H1 (cell line): ENCODE data around the gene SLC9A7. TPM values are rescaled to one million over a fixed set of nuclear protein-coding genes. Genes with fewer than 3 reads are reported as not detected.

Experiments
- CTCF ChIA-PET: fragments of 300-600 bp; sonication (Branson Sonifier 250); formaldehyde crosslinking; loops from one replicate; lab custom pipeline; 2021; ENCODE audit not compliant: partially characterized antibody; lab: Charles Lee
- POLR2A ChIA-PET: fragments of 300-600 bp; sonication (Branson Sonifier 250); formaldehyde crosslinking; loops from one replicate; lab custom pipeline; 2021; ENCODE audit warnings: inconsistent platforms; ENCODE audit not compliant: partially characterized antibody; lab: Charles Lee
- DNase-seq, 2 experiments: peaks; one replicate each; pipeline versions ENCODE4 v3.0.0 to v3.0.0-alpha.2; 2010 to 2022; ENCODE audit warnings: low spot score in 2 of 2, low read depth in 1 of 2, mixed read lengths in 1 of 2
- FAIRE-seq: peaks from 2 replicates; lab custom pipeline; 2011; peaks lifted over from hg19 to GRCh38; lab: Jason Lieb, UNC
- H2AFZ ChIP-seq: 2 replicates; pipeline ENCODE4 v1.8.1; 2012; ENCODE audit warnings: low read length, inconsistent platforms
- H2AK5ac ChIP-seq: 2 replicates; pipeline ENCODE4 v1.6.1; 2013; ENCODE audit warnings: low read depth, low read length
- H2BK120ac ChIP-seq: replicated peaks from 2 replicates; pipeline ENCODE3; 2013; ENCODE audit warnings: low read depth, low read length, inconsistent platforms
- H2BK12ac ChIP-seq: 2 replicates; pipeline ENCODE4 v1.6.1; 2013; ENCODE audit warnings: low read depth, low read length
- H2BK15ac ChIP-seq: 2 replicates; pipeline ENCODE4 v1.6.1; 2013; ENCODE audit warnings: low read length
- H2BK20ac ChIP-seq: 2 replicates; pipeline ENCODE4 v1.6.1; 2013; ENCODE audit warnings: low read length
- H2BK5ac ChIP-seq: 2 replicates; pipeline ENCODE4 v1.6.1; 2013; ENCODE audit warnings: low read depth, low read length
- H3K14ac ChIP-seq: 2 replicates; pipeline ENCODE4 v1.6.1; 2013; ENCODE audit warnings: inconsistent platforms; ENCODE audit not compliant: insufficient read length
- H3K18ac ChIP-seq: 2 replicates; pipeline ENCODE4 v1.6.1; 2013; ENCODE audit warnings: low read length; ENCODE audit errors: extremely low read depth
- H3K23ac ChIP-seq: 2 replicates; pipeline ENCODE4 v1.6.1; 2013; ENCODE audit warnings: inconsistent platforms; ENCODE audit not compliant: insufficient read length
- H3K23me2 ChIP-seq: 2 replicates; pipeline ENCODE4 v1.6.1; 2013; ENCODE audit warnings: low read depth, low read length
- H3K27ac ChIP-seq: 2 replicates; pipeline ENCODE4 v1.6.1; 2011; ENCODE audit warnings: low read depth, low read length, inconsistent platforms
- H3K27me3 ChIP-seq, 4 experiments: replicated peaks in 1 of 4; 1 replicate in 1 of 4; 2 replicates in 3 of 4; pipeline versions ENCODE4 v1.6.1 to v1.8.1; 2011 to 2013; ENCODE audit warnings: low read length in 3 of 4, mild to moderate bottlenecking in 3 of 4, inconsistent platforms in 2 of 4, mixed read lengths in 2 of 4, moderate library complexity in 1 of 4; ENCODE audit not compliant: control insufficient read depth in 3 of 4, insufficient read depth in 3 of 4; ENCODE audit errors: extremely low read depth in 1 of 4
- H3K36me3 ChIP-seq, 4 experiments: 2 replicates each; pipeline versions ENCODE4 v1.6.1 to v1.8.1; 2011 to 2013; ENCODE audit warnings: mild to moderate bottlenecking in 4 of 4, low read length in 3 of 4, moderate library complexity in 2 of 4, control low read depth in 1 of 4, inconsistent platforms in 1 of 4; ENCODE audit not compliant: insufficient read depth in 4 of 4, control insufficient read depth in 2 of 4
- H3K4ac ChIP-seq: replicated peaks from 2 replicates; pipeline ENCODE3; 2013; ENCODE audit warnings: low read length, low read depth, mixed read lengths, inconsistent platforms; ENCODE audit not compliant: insufficient read length
- H3K4me1 ChIP-seq, 4 experiments: replicated peaks in 1 of 4; 1 replicate in 1 of 4; 2 replicates in 3 of 4; pipeline versions ENCODE4 v1.6.1 to v1.8.1; 2011 to 2013; ENCODE audit warnings: low read length in 3 of 4, inconsistent platforms in 2 of 4, mixed read lengths in 1 of 4; ENCODE audit not compliant: insufficient read depth in 4 of 4, control insufficient read depth in 3 of 4
- H3K4me2 ChIP-seq, 2 experiments: 2 replicates each; pipeline versions ENCODE4 v1.6.1 to v1.8.1; 2011 to 2013; ENCODE audit warnings: low read depth in 2 of 2, low read length in 2 of 2, control low read depth in 1 of 2, inconsistent platforms in 1 of 2, mild to moderate bottlenecking in 1 of 2; ENCODE audit not compliant: insufficient read depth in 1 of 2
- H3K4me3 ChIP-seq, 4 experiments: fragments of 200-600, 300-600 bp in 1 of 4; sonication (generic), shearing (Covaris generic), sonication (Bioruptor Twin) in 1 of 4; 2 replicates each; pipeline versions ENCODE4 v1.5.1 to v1.8.1; 2011 to 2016; ENCODE audit warnings: low read length in 4 of 4, low read depth in 3 of 4, control low read depth in 2 of 4, inconsistent platforms in 2 of 4, mild to moderate bottlenecking in 2 of 4, mixed read lengths in 1 of 4, moderate library complexity in 1 of 4; ENCODE audit not compliant: insufficient read depth in 2 of 4; ENCODE audit errors: extremely low read depth in 1 of 4
- H3K56ac ChIP-seq: replicated peaks from 2 replicates; pipeline ENCODE3; 2013; ENCODE audit warnings: low read depth, mild to moderate bottlenecking, mixed read lengths, low read length, inconsistent platforms; ENCODE audit not compliant: insufficient read length
- H3K79me1 ChIP-seq: 2 replicates; pipeline ENCODE4 v1.6.1; 2013; ENCODE audit warnings: low read depth, low read length, control low read depth
- H3K79me2 ChIP-seq, 2 experiments: 2 replicates each; pipeline versions ENCODE4 v1.6.1 to v1.8.1; 2012 to 2013; ENCODE audit warnings: low read length in 2 of 2, mild to moderate bottlenecking in 2 of 2, inconsistent platforms in 1 of 2; ENCODE audit not compliant: insufficient read depth in 2 of 2, control insufficient read depth in 1 of 2
- H3K9ac ChIP-seq, 4 experiments: replicated peaks in 1 of 4; 1 replicate in 1 of 4; 2 replicates in 3 of 4; pipeline versions ENCODE4 v1.6.1 to v1.8.1; 2011 to 2013; ENCODE audit warnings: low read depth in 3 of 4, low read length in 3 of 4, control low read depth in 2 of 4, mild to moderate bottlenecking in 2 of 4, moderate library complexity in 2 of 4, inconsistent platforms in 1 of 4; ENCODE audit errors: extremely low read depth in 1 of 4
- H3K9me3 ChIP-seq, 2 experiments: 2 replicates each; pipeline versions ENCODE4 v1.6.1 to v1.8.1; 2012 to 2013; ENCODE audit warnings: mild to moderate bottlenecking in 2 of 2, moderate library complexity in 2 of 2, control low read depth in 1 of 2, inconsistent platforms in 1 of 2, low read depth in 1 of 2, low read length in 1 of 2, mixed read lengths in 1 of 2; ENCODE audit not compliant: insufficient read depth in 2 of 2
- H4K20me1 ChIP-seq, 2 experiments: replicated peaks in 1 of 2; 2 replicates each; pipeline versions ENCODE3 to v1.8.1; 2011 to 2013; ENCODE audit warnings: inconsistent platforms in 2 of 2, low read length in 2 of 2, mild to moderate bottlenecking in 1 of 2; ENCODE audit not compliant: insufficient read depth in 2 of 2, control insufficient read depth in 1 of 2
- H4K5ac ChIP-seq: 2 replicates; pipeline ENCODE4 v1.6.1; 2013; ENCODE audit warnings: low read length, low read depth, mixed read lengths, inconsistent platforms; ENCODE audit not compliant: insufficient read length
- H4K8ac ChIP-seq: 2 replicates; pipeline ENCODE4 v1.8.0; 2013; ENCODE audit warnings: mild to moderate bottlenecking, moderate library complexity, low read length, inconsistent platforms; ENCODE audit not compliant: insufficient read depth; ENCODE audit errors: extremely low read depth
- H4K91ac ChIP-seq: replicated peaks from 2 replicates; pipeline ENCODE3; 2013; ENCODE audit warnings: low read length, mixed read lengths, inconsistent platforms; ENCODE audit not compliant: insufficient read length
- ATF2 ChIP-seq: IDR thresholded peaks from 2 replicates; pipeline ENCODE4 v1.6.1; 2012; ENCODE audit warnings: low read length, inconsistent platforms
- ATF3 ChIP-seq: IDR thresholded peaks from 2 replicates; pipeline ENCODE4 v1.6.1; 2011; ENCODE audit warnings: low read depth, mild to moderate bottlenecking, low read length; ENCODE audit not compliant: insufficient read depth
- BACH1 ChIP-seq: IDR thresholded peaks from 2 replicates; pipeline ENCODE4 v1.6.1; 2012; ENCODE audit warnings: low read length, improper control_type of control experiment
- BRCA1 ChIP-seq: IDR thresholded peaks from 2 replicates; pipeline ENCODE4 v1.6.1; 2012; ENCODE audit warnings: low read depth, low read length, improper control_type of control experiment
- EGR1 ChIP-seq: IDR thresholded peaks from 2 replicates; pipeline ENCODE4 v1.6.1; 2011; ENCODE audit warnings: low read depth, low read length, borderline replicate concordance
- EP300 ChIP-seq, 2 experiments: IDR thresholded peaks; 1 replicate in 1 of 2; 2 replicates in 1 of 2; pipeline ENCODE4 v1.6.1; 2011 to 2012; ENCODE audit warnings: low read depth in 2 of 2, low read length in 2 of 2, mild to moderate bottlenecking in 2 of 2, borderline replicate concordance in 1 of 2, inconsistent platforms in 1 of 2, moderate library complexity in 1 of 2
- GABPA ChIP-seq: IDR thresholded peaks from 2 replicates; pipeline ENCODE4 v1.6.1; 2011; ENCODE audit warnings: mild to moderate bottlenecking, low read length, moderate library complexity, borderline replicate concordance; ENCODE audit not compliant: insufficient read depth
- GTF2F1 ChIP-seq: IDR thresholded peaks from 2 replicates; pipeline ENCODE4 v1.6.1; 2012; ENCODE audit warnings: low read depth, low read length, improper control_type of control experiment, borderline replicate concordance
- JUND ChIP-seq: IDR thresholded peaks from 2 replicates; pipeline ENCODE4 v1.6.1; 2011; ENCODE audit warnings: mild to moderate bottlenecking, improper control_type of control experiment, low read length
- NRF1 ChIP-seq: IDR thresholded peaks from 2 replicates; pipeline ENCODE4 v1.6.1; 2011; ENCODE audit warnings: mild to moderate bottlenecking, low read depth, low read length, improper control_type of control experiment
- PHF8 ChIP-seq: fragments of 200-600 bp; sonication (generic); conservative IDR thresholded peaks from 2 replicates; pipeline ENCODE4 v1.7.1; 2012; ENCODE audit warnings: low read depth, mild to moderate bottlenecking, inconsistent platforms, low read length, moderate library complexity
- TBP ChIP-seq: IDR thresholded peaks from 2 replicates; pipeline ENCODE4 v1.6.1; 2011; ENCODE audit warnings: low read depth, low read length, improper control_type of control experiment
- WGBS, 2 experiments: shearing (Covaris generic) in 1 of 2; methylation state at CpG; one replicate each; pipeline versions ENCODE4 v1.1.6 to v1.1.7; 2013 to 2015; ENCODE audit warnings: low lambda C conversion rate in 2 of 2, mixed read lengths in 2 of 2, inconsistent platforms in 1 of 2, low coverage in 1 of 2, missing lambda C conversion rate in 1 of 2; ENCODE audit not compliant: insufficient replicate concordance in 2 of 2, insufficient coverage in 1 of 2, insufficient read length in 1 of 2; ENCODE audit errors: extremely low coverage in 1 of 2, missing lambda C conversion rate in 1 of 2; 5-methylcytosine and 5-hydroxymethylcytosine counted together
- polyA plus RNA-seq, 7 experiments: library from polyadenylated mRNA; depleted of rRNA in 3 of 7; stranded (reverse) in 5 of 7; unstranded in 2 of 7; fragments of >200 nt in 5 of 7; fragments of 200-250 nt in 2 of 7; gene quantifications; 1 replicate in 5 of 7; 2 replicates in 1 of 7; 4 replicates in 1 of 7; pipeline versions ENCODE4 v1.2.1 to v1.2.3, GENCODE V29; 2011 to 2013; ENCODE audit warnings: missing spikeins in 2 of 7, mixed read lengths in 2 of 7
- total RNA-seq: library from RNA; stranded (reverse); fragmentation: NEBNext Ultra II Directional; extraction: Animal tissue kit (Norgen Biotek cat#: 25700); gene quantifications from 2 replicates; pipeline ENCODE4 v1.2.1, GENCODE V29; 2021

Gene SLC9A7
- total and polyA plus RNA-seq, 2 of the 8 experiments (the other 6 are each of a cell fraction or from before 2014, with no cell fraction given), result 6.7 to 17.2 TPM

- Histone ChIP-seq H2BK5ac (no peak overlapping the region), H3K79me1 (no peaks in the 10 kb centered on the region), H2BK12ac (no peak overlapping the region), H2AK5ac (no peak overlapping the region), H3K79me2 (no peaks in the 10 kb centered on the region), H2BK120ac (no peak overlapping the region), H2BK15ac (no peak overlapping the region), H3K18ac (no peak overlapping the region), H3K4me3 (no peak overlapping the region), H3K9me3 (no peaks in the 10 kb centered on the region), H4K20me1 (no peaks in the 10 kb centered on the region), H3K23ac (no peak overlapping the region), H3K23me2 (no peaks in the 10 kb centered on the region), H3K27ac (no peak overlapping the region), H3K4ac (no peak overlapping the region), H4K5ac (no peak overlapping the region), H4K8ac (no peak overlapping the region), H3K9ac (no peak overlapping the region), H3K27me3 (no peaks in the 10 kb centered on the region), H4K91ac (no peak overlapping the region), H2BK20ac (no peak overlapping the region), H3K14ac (no peak overlapping the region), H3K4me2 (no peak overlapping the region), H3K4me1 (peaks cover 0 to 4% (median 0%) of the 10 kb centered on the region in 4 experiments; a peak in 2 of 7 replicates), H2AFZ (no peak overlapping the region), H3K36me3 (peaks cover 0 to 6% (median 0%) of the 10 kb centered on the region in 4 experiments; a peak in 2 of 8 replicates), H3K56ac (no peak overlapping the region)
- DNase-seq, result no peak
- CTCF ChIA-PET, result interaction anchor here (0.8 to 1.4 kb wide), 6 partner anchors 11 to 154 kb away, joined by 3 to 6 read pairs (median 3); no protein-coding TSS in a partner anchor
- POLR2A ChIA-PET, result no interaction called here
- WGBS, 2 experiments, result 100% methylated on average over 4 of the region's 4 CpGs; no CpG with 5 or more reads in 1 of the 2 experiments
- FAIRE-seq, result peak; percentile 62
- TF ChIP-seq GABPA (no peak), TBP (no peak), BRCA1 (no peak), ATF2 (no peak), ATF3 (no peak), JUND (no peak), NRF1 (no peak), PHF8 (no peak), EGR1 (no peak), BACH1 (no peak), GTF2F1 (no peak), EP300 (IDR thresholded peaks at IDR 0.05; ENCODE audit: borderline replicate concordance in 1 of 2, low read depth in 2 of 2, low read length in 2 of 2) (no peak)
Measured at GRCh38 chrX:46642145-46642544, 116.8 kb downstream of the SLC9A7 start.
